Activated naive CD4-positive, alpha-beta T cell treated with anti-CD3 and anti-CD28 coated beads, Interleukin-2, amount 50 U/mL, for 24 hours (primary cell): ENCODE measurements around the gene SP3.

Experiments
- H3K27ac Mint-ChIP-seq: one replicate; pipeline ENCODE4 v1.8.0; 2021; ENCODE audit warnings: mild to moderate bottlenecking, mixed read lengths
- H3K27me3 Mint-ChIP-seq: one replicate; pipeline ENCODE4 v1.8.0; 2021; ENCODE audit warnings: mixed read lengths
- H3K36me3 Mint-ChIP-seq: one replicate; pipeline ENCODE4 v1.8.0; 2021; ENCODE audit warnings: mixed read lengths
- H3K4me1 Mint-ChIP-seq: one replicate; pipeline ENCODE4 v1.8.0; 2021; ENCODE audit warnings: mixed read lengths
- H3K4me3 Mint-ChIP-seq: one replicate; pipeline ENCODE4 v1.8.0; 2021; ENCODE audit warnings: mild to moderate bottlenecking, mixed read lengths
- H3K9me3 Mint-ChIP-seq: one replicate; pipeline ENCODE4 v1.8.0; 2021; ENCODE audit warnings: mixed read lengths

SP3 gene

GRCh38 chr2:174002679-174003078 lies 37.5 kb upstream of the SP3 start:
- Mint-ChIP-seq H3K36me3 (no peaks in the 10 kb centered on the region), H3K4me1 (no peaks in the 10 kb centered on the region), H3K27ac (no peak overlapping the region), H3K9me3 (no peaks in the 10 kb centered on the region), H3K4me3 (no peak overlapping the region), H3K27me3 (peaks cover 4% of the 10 kb centered on the region)

- H3K4me1 Mint-ChIP-seq = no peaks in the 10 kb centered on the region
- no peak overlapping the region for H3K4me3 Mint-ChIP-seq
- no peaks in the 10 kb centered on the region for H3K9me3 Mint-ChIP-seq
- no peak overlapping the region for H3K27ac Mint-ChIP-seq
- H3K27me3 Mint-ChIP-seq = peaks cover 2% of the 10 kb centered on the region
- no peaks in the 10 kb centered on the region for H3K36me3 Mint-ChIP-seq
These were observed 35.9 kb upstream of the SP3 start for GRCh38 chr2:174001107-174001506.

- no peak overlapping the region for H3K4me3 Mint-ChIP-seq
- no peak overlapping the region for H3K27ac Mint-ChIP-seq
- no peaks in the 10 kb centered on the region for H3K9me3 Mint-ChIP-seq
- peaks cover 2% of the 10 kb centered on the region for H3K27me3 Mint-ChIP-seq
- H3K36me3 Mint-ChIP-seq = no peaks in the 10 kb centered on the region
- no peaks in the 10 kb centered on the region for H3K4me1 Mint-ChIP-seq
These were observed 34.6 kb upstream of the SP3 start for GRCh38 chr2:173999724-174000123.

- no peak overlapping the region for H3K27ac Mint-ChIP-seq
These were observed 34.1 kb upstream of the SP3 start for GRCh38 chr2:173999272-173999671.

GRCh38 chr2:173998386-173998785 lies 33.2 kb upstream of the SP3 start:
- H3K9me3 Mint-ChIP-seq = no peaks in the 10 kb centered on the region
- no peak overlapping the region for H3K4me3 Mint-ChIP-seq
- no peaks in the 10 kb centered on the region for H3K36me3 Mint-ChIP-seq
- H3K4me1 Mint-ChIP-seq = no peaks in the 10 kb centered on the region
- peaks cover 2% of the 10 kb centered on the region for H3K27me3 Mint-ChIP-seq
- no peak overlapping the region for H3K27ac Mint-ChIP-seq

More at GRCh38 chr2:173999272-173999671, 34.1 kb upstream of the SP3 start:
- H3K4me3 Mint-ChIP-seq = no peak overlapping the region
- H3K27me3 Mint-ChIP-seq = peaks cover 2% of the 10 kb centered on the region
- no peaks in the 10 kb centered on the region for H3K4me1 Mint-ChIP-seq
- no peaks in the 10 kb centered on the region for H3K36me3 Mint-ChIP-seq
- H3K9me3 Mint-ChIP-seq = no peaks in the 10 kb centered on the region

- Mint-ChIP-seq H3K9me3 (no peaks in the 10 kb centered on the region), H3K27ac (no peak overlapping the region), H3K4me3 (no peak overlapping the region), H3K4me1 (no peaks in the 10 kb centered on the region), H3K27me3 (peaks cover 2% of the 10 kb centered on the region), H3K36me3 (no peaks in the 10 kb centered on the region)
These were observed 32.6 kb upstream of the SP3 start for GRCh38 chr2:173997753-173998152.

- Mint-ChIP-seq H3K36me3 (no peaks in the 10 kb centered on the region), H3K4me1 (no peaks in the 10 kb centered on the region), H3K27ac (no peak overlapping the region), H3K9me3 (no peaks in the 10 kb centered on the region), H3K4me3 (no peak overlapping the region), H3K27me3 (peaks cover 2% of the 10 kb centered on the region)
These were observed 32.1 kb upstream of the SP3 start for GRCh38 chr2:173997269-173997668.

GRCh38 chr2:173996766-173997165 lies 31.6 kb upstream of the SP3 start:
- Mint-ChIP-seq H3K36me3 (no peaks in the 10 kb centered on the region), H3K9me3 (no peaks in the 10 kb centered on the region), H3K4me1 (no peaks in the 10 kb centered on the region), H3K27ac (no peak overlapping the region), H3K27me3 (peaks cover 2% of the 10 kb centered on the region), H3K4me3 (no peak overlapping the region)

GRCh38 chr2:173993459-173993858 lies 28.3 kb upstream of the SP3 start:
- no peaks in the 10 kb centered on the region for H3K27me3 Mint-ChIP-seq

GRCh38 chr2:173991856-173992588 lies 26.8 kb upstream of the SP3 start:
- Mint-ChIP-seq H3K9me3 (no peaks in the 10 kb centered on the region), H3K4me1 (no peaks in the 10 kb centered on the region), H3K27me3 (no peaks in the 10 kb centered on the region), H3K27ac (no peak overlapping the region), H3K4me3 (no peak overlapping the region), H3K36me3 (no peaks in the 10 kb centered on the region)

More at GRCh38 chr2:173993459-173993858, 28.3 kb upstream of the SP3 start:
- H3K27ac Mint-ChIP-seq = no peak overlapping the region
- H3K4me3 Mint-ChIP-seq = no peak overlapping the region
- no peaks in the 10 kb centered on the region for H3K36me3 Mint-ChIP-seq
- H3K4me1 Mint-ChIP-seq = no peaks in the 10 kb centered on the region
- H3K9me3 Mint-ChIP-seq = no peaks in the 10 kb centered on the region

GRCh38 chr2:173990970-173991819 lies 26.0 kb upstream of the SP3 start:
- no peaks in the 10 kb centered on the region for H3K9me3 Mint-ChIP-seq
- H3K4me1 Mint-ChIP-seq = no peaks in the 10 kb centered on the region
- no peaks in the 10 kb centered on the region for H3K36me3 Mint-ChIP-seq
- H3K27me3 Mint-ChIP-seq = no peaks in the 10 kb centered on the region
- H3K27ac Mint-ChIP-seq = no peak overlapping the region
- H3K4me3 Mint-ChIP-seq = no peak overlapping the region

GRCh38 chr2:173990245-173990644 lies 25.1 kb upstream of the SP3 start:
- H3K4me3 Mint-ChIP-seq = no peak overlapping the region
- H3K27me3 Mint-ChIP-seq = no peaks in the 10 kb centered on the region
- peaks cover 4% of the 10 kb centered on the region for H3K4me1 Mint-ChIP-seq
- H3K27ac Mint-ChIP-seq = no peak overlapping the region
- H3K36me3 Mint-ChIP-seq = no peaks in the 10 kb centered on the region
- H3K9me3 Mint-ChIP-seq = no peaks in the 10 kb centered on the region

- H3K4me3 Mint-ChIP-seq = no peak overlapping the region
- H3K27me3 Mint-ChIP-seq = no peaks in the 10 kb centered on the region
- H3K9me3 Mint-ChIP-seq = no peaks in the 10 kb centered on the region
- H3K36me3 Mint-ChIP-seq = no peaks in the 10 kb centered on the region
- no peak overlapping the region for H3K27ac Mint-ChIP-seq
- peaks cover 7% of the 10 kb centered on the region for H3K4me1 Mint-ChIP-seq
These were observed 24.7 kb upstream of the SP3 start for GRCh38 chr2:173989884-173990215.

- Mint-ChIP-seq H3K4me1 (peaks cover 8% of the 10 kb centered on the region), H3K36me3 (no peaks in the 10 kb centered on the region), H3K27ac (no peak overlapping the region), H3K9me3 (no peaks in the 10 kb centered on the region), H3K4me3 (no peak overlapping the region), H3K27me3 (no peaks in the 10 kb centered on the region)
These were observed 24.1 kb upstream of the SP3 start for GRCh38 chr2:173989160-173989883.

GRCh38 chr2:173986805-173987204 lies 21.6 kb upstream of the SP3 start:
- H3K9me3 Mint-ChIP-seq = no peaks in the 10 kb centered on the region
- no peak overlapping the region for H3K27ac Mint-ChIP-seq
- H3K4me3 Mint-ChIP-seq = no peak overlapping the region
- H3K36me3 Mint-ChIP-seq = no peaks in the 10 kb centered on the region
- peaks cover 8% of the 10 kb centered on the region for H3K4me1 Mint-ChIP-seq
- no peaks in the 10 kb centered on the region for H3K27me3 Mint-ChIP-seq

GRCh38 chr2:173985605-173985992 lies 20.4 kb upstream of the SP3 start:
- Mint-ChIP-seq H3K27ac (no peak overlapping the region), H3K9me3 (no peaks in the 10 kb centered on the region), H3K4me1 (peaks cover 8% of the 10 kb centered on the region), H3K36me3 (no peaks in the 10 kb centered on the region), H3K27me3 (no peaks in the 10 kb centered on the region), H3K4me3 (no peak overlapping the region)
